RPMI8226 (cell line): ENCODE data around the gene C2CD4C.
"Not testable (repeated sequence)": the region's sequence is repeated elsewhere in the genome, so short reads cannot be mapped to it uniquely, and the experiment has no call there.

Experiments used
- DNase-seq: peaks from one replicate; pipeline ENCODE4 v3.0.0-alpha.2; 2015

C2CD4C gene, protein sequence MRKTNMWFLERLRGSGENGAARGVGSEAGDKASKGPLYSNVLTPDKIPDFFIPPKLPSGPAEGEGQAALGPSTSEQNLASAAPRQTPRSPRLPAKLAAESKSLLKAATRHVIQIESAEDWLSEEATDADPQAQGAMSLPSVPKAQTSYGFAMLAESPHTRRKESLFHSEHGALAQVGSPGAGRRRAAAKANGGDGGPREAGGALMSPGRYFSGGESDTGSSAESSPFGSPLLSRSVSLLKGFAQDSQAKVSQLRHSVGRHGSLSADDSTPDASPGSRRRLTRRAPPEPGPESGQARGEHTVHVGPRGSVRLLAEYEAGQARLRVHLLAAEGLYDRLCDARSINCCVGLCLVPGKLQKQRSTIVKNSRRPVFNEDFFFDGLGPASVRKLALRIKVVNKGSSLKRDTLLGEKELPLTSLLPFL

DNA sequence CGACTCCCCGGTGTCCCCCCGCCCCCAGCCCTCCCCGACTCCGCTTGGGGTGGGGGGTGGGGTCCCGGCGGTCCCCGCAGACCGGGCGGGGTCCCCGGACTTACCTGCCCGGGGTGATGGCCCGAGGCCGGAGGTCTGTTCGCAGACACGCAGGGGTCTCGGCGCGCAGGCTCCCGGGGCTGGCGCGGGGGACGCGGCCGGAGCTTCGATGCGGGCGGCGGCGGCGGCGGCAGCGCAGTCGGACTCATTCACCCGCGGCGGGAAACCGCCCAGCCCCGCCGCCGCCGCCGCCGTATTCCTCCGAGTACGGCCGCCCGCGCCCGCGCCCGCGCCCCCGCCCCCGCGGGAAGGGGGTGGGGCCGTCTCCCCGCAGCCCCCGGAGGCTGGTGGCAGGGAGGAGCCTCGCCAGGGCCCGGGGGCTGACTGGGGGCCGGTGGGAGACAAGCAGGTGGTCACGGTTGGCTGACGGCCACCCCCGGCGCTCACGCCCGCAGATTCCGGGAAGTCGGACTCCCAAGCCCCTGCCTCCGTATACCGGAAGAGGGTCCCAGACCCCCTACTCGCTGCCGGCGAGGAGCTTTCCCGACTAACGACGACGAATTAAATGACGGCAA lies at the start of gene C2CD4C:
C2CD4C (minus strand) TSS at position 246 of the 614 bp plus-strand sequence. CDS start 786 bp downstream, outside the sequence.
- DNase-seq, result no peak

DNA sequence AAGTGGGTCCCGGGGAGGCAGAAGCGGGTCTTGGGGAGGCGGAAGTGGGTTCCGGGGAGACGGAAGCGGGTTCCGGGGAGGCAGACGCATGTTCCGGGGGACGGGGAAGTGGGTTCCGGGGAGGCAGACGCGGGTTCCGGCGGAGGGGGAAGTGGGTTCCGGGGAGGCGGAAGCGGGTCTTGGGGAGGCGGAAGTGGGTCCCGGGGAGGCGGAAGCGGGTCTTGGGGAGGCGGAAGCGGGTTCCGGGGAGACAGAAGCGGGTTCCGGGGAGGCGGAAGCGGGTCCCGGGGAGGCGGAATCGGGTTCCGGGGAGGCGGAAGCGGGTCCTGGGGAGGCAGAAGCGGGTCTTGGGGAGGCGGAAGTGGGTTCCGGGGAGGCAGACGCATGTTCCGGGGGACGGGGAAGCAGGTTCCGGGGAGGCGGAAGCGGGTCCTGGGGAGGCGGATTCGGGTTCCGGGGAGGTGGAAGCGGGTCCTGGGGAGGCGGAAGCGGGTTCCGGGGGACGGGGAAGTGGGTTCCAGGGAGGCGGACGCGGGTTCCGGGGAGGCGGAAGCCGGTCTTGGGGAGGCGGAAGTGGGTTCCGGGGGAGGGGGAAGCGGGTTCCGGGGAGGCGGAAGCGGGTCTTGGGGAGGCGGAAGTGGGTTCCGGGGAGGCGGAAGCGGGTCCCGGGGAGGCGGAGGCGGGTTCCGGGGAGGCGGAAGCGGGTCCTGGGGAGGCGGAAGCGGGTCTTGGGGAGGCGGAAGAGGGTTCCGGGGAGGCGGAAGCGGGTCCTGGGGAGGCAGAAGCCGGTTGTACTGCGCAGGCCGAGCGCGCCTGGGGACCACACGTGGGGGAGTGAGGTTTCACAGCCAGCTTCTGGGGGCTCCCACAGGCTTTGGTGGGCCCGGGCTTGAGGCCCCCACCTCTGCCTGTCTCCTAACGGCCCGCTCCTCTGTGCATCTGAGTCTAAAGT lies 49.4 kb upstream of the C2CD4C start:
- DNase-seq, result no peak

DNA sequence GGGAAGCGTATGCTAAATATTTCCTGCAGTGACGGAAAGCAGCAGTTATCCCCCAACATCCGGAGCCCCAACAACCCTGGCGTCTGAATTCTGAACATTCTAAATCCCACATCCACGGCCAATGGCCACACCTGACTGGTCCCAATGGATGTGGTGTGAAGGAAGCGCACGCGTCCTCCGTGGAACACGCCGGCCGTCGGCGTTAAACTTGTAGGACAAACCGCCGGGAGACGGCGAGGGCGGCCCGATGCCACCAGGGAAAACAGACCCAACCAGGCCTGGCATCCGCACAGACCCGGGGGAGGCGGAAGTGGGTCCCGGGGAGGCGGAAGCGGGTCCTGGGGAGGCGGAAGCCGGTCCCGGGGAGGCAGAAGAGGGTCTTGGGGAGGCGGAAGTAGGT lies 48.7 kb upstream of the C2CD4C start:
- DNase-seq, result no peak

DNA sequence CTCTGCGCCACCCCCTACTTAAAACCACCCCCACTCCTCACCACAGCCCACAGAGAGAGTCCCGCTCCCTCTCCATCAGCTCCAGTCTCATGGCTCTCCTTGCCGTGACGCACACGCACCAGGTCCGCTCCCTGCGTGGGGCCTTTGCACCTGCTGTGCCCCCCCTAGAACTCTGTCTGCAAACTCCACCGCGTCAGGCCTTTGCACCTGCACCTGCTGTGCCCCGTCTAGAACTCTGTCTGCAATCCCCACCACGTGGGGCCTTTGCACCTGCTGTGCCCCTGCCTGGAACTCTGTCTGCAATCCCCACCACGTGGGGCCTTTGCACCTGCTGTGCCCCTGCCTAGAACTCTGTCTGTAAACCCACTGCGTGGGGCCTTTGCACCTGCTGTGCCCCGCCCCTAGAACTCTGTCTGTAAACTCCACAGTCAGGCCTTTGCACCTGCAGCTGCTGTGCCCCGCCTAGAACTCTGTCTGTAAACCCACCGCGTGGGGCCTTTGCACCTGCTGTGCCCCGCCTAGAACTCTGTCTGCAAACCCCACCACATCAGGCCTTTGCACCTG lies 47.7 kb upstream of the C2CD4C start:
- peak; percentile 19 for DNase-seq

DNA sequence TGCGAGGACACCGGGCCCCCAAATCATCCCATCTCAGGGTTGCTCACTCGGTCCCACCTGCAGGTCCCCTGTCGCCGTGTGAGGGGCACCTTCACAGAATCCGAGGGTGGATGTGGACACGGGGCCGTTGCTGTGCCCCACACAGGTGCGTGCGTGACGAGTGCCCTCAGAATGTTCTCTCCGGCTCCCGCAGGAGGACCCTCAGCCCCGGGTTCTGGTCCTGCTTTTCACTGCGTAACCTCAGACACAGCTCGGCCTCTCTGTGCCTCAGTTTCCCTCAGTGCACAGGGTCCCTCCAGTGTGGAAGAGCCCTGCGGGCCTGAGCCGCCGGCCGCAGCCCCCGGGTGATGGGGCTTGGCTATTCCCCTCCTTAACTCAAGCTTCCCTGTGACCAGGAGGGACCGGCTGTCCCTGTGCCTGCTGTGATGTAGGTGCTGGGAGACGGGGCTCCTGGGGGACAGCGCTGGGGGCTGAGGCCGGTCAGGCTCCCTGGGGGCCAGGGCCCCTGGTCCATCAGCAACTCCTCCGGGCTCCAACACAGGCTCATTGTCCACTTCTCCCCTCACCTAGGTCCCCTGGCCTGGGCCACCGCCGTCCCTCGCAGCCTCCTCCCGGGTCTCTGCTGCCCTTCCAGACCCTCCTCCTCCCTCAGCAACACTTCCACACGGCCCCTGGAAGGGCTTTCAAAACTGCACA lies 47.1 kb upstream of the C2CD4C start:
- DNase-seq, result no peak

DNA sequence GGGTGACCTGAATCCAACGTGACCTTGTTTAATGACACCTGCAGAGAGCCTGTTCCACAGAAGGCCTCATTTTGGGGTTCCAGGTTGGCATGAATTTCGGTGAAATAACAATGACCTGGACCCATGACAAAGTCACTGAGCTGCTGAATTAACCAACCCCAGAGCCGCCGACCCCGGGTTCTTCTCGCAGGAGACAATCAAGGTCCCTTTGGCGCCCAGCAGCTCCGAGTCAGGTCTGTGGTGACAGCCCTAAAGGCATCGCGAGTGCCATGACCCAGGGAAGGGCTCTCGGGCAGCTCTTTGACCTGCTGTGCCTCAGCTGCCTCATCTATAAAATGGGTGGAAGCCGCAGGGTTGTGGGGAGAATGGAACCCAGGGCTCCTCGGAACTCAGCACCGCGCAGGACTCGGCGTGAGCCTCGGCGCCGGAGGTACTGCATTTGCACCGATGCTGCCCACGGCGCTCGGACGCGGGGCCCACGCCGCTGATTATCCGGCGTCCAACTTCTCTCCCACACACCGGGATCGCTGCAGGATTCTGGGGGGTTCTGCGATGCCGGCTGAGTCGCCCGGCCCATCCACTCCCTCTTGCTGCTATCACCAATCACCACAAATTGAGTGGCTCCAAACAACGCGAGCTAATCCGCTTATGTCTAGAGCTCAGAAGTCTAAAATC lies 46.2 kb upstream of the C2CD4C start:
- DNase-seq, result no peak

DNA sequence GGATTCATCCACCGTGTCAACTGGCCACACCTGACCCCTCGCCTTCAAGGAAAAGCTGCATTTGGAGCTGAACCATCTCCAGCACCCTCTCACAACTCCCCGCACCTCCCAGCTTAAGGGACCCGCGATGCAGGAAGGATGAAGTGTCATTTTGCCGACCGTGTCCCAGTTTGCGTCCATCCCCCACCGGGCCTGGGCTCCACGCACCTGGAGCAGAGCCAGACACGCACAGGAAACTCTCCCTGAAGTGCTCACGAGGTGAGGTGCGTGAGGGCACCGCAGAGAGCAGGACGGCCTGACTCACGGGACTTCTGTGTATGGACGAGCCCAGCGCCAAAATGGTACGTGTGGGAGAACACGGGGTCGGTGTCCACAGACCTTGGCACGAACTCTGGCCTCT lies 44.7 kb upstream of the C2CD4C start:
- no peak for DNase-seq

DNA sequence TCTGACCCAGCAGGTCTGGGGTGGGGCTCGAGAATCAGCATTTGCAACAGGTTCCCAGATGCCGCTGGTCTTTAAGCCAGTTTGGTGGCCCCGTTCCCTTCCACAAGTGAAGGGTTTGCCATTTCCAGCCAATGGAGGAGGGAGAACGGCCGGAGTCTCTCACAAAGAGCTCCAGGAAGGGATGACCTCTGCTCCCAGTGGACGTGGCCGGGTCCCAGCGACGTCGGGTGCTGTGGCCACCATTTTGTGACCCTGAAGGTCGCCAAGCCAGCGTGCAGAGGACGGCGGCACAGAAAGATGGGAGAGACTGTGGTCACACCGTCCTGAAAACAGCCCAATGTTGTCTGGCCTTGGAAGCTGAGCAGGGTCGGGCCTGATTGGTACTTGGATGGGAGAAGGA lies 43.9 kb upstream of the C2CD4C start:
- DNase-seq, result no peak

DNA sequence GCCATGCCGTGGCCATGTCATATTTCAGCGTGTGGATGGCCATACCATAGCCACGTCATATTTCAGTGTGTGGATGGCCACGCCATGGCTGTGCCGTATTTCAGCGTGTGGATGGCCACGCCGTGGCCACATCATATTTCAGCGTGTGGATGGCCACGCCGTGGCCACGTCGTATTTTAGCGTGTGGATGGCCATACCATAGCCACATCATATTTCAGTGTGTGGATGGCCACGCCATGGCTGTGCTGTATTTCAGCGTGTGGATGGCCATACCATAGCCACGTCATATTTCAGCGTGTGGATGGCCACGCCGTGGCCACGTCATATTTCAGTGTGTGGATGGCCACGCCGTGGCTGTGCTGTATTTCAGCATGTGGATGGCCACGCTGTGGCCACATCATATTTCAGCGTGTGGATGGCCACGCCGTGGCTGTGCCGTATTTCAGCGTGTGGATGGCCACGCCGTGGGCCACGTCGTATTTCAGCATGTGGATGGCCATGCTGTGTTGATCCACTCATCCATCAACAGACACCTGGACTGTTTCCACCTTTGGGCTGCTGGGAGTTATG lies 42.0 kb upstream of the C2CD4C start:
- not testable (repeated sequence) for DNase-seq

DNA sequence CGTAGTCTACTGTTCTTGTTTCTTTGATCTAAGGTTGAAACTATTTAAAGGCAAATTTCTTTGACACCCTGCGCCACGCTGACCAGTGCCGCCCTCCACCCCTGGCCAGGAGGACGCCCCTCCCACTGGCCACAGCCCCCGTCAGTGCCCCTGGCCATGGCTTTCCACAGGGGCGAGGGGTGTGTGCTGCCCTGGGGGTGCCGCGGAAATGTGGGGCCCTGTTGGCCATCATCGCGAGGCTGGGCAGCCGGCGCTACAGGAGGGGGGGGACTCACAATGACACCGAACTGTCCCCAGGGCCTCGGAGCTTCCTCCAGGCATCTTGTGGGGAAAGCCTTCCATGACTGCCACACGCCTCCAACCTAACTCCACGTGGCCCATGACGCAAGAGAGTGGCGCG lies 41.0 kb upstream of the C2CD4C start:
- no peak for DNase-seq

DNA sequence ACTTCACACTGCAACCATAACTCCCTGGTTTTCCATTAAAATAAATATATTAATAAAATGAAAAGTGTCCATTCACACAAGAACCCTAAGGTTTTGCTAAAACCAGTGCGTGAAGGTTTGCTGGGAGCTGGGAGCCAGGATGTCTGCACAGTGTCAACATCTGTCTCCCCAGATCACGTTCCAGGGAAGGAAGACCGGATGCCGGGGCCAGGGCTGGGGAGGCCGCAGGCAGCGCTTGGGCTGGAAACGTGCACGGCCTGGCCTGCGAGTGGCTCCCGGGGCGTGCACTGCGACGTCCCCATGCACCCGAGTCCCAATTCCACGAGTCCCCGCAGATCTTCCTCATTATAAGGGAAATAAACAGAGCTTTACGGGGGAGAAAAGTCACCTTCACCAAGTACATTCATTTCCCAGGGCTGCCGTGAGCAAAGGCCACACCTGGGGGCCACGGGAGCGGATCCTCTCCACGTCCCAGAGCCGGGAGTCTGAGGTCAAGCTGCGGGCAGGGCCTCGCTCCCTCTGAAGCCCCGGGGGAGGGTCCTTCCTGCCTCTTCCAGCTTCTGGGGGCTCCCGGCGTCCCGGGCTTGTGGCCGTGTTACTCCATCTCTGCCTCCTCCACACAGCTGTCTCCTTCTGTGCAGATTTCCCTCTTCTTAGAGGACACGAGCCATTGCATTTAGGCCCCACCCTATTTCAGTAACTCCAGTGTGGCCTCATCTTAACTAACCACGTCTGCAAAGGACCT lies 39.0 kb upstream of the C2CD4C start:
- no peak for DNase-seq

DNA sequence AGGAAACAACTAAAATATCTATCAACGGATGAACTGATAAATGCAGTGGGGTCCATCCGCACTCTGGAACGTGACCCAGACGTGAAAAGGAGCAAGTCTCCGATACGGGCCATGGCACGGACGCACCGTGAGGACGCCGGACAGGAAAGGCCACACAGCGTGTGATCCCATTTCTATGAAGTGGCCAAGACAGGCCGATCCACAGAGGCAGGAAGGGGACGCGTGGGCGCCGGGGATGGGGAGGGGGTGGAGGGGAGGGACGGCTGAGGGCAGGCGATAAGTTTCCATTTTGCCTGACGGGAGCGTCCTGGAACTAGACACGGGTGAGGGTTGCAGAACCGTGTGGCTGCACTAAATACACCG lies 38.1 kb upstream of the C2CD4C start:
- DNase-seq, result no peak

DNA sequence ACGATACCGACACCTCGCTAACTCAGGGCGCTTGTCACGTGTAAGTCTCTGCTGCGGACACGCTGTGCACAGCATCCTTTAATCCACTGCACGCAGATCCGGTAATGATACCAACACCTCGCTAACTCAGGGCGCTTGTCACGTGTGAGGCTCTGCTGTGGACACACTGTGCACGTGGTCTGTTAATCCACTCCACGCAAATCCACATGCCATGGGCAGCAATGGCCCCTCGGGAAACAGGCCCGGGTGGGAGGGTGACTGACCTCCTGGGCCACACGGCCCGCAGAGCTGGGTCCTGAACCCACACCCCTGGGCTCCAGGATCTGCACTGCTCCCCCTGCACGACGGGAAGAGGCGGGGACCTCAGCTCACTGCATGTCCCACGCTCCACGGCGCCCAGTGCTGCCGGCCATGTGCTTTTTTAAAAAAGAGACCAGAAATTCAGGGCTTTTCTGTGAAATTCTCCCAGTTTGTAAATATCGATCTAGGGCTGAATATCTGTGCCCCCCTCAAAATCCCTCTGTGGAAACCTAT lies 35.8 kb upstream of the C2CD4C start:
- DNase-seq, result no peak

DNA sequence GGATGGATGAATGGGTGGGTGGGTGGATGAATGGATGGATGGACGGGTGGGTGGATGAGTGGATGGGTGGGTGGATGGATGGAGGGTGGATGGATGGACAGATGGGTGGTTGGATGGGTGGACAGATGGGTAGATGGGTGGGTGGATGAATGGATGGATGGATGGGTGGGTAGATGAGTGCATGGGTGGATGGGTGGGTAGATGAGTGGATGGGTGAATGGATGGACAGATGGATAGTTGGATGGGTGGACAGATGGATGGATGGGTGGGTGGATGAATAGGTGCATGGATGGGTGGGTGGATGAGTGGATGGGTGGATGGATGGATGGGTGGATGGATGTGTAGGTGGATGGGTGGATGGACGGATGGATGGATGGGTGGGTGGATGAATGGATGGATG lies 34.1 kb upstream of the C2CD4C start:
- DNase-seq, result no peak

DNA sequence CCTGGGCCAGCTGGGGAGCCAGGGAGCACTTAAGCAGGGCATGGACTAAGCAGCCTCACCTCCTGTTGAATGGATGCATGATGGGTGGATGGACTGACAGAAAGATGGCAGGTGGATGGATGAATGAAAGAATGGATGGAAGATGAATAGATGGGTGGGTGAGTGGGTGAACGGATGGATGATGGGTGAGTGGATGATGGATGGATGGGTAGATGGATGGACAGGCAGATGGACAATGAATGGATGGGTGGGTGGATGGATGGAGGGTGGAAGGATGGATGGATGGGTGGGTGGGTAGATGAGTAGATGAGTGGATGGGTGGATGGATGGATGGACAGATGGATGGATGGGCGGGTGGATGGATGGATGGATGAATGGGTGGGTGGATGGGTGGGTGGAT lies 33.1 kb upstream of the C2CD4C start:
- no peak for DNase-seq

DNA sequence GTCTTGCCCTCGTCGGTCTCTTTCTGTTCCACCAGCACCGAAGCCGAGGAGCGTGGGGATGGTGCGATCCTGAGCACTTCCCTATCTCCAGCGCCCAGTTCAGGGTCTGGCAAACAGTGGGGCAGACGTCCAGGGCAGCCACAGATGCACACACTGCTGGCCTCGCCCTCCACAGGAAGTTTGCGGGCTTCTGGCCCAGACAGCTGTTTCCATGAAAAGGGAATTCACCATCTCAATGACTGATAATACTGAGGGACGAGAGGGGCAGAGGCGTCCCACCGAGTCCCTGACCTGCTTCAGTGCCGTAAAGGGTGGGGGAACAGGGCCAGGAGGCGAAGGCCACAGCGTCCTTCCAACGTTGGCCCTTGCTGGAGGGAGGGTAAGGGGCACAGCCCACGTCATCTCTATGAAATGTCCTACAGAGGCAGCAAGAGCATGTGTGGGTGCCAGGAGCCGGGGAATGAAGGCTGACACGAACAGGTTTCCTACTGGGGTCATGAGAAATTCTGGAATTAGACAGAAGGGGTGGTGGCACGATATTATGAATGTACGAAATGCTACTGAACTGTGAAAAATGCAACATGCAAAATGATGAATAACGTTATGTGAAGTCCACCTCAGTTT lies 32.4 kb upstream of the C2CD4C start:
- DNase-seq, result no peak

DNA sequence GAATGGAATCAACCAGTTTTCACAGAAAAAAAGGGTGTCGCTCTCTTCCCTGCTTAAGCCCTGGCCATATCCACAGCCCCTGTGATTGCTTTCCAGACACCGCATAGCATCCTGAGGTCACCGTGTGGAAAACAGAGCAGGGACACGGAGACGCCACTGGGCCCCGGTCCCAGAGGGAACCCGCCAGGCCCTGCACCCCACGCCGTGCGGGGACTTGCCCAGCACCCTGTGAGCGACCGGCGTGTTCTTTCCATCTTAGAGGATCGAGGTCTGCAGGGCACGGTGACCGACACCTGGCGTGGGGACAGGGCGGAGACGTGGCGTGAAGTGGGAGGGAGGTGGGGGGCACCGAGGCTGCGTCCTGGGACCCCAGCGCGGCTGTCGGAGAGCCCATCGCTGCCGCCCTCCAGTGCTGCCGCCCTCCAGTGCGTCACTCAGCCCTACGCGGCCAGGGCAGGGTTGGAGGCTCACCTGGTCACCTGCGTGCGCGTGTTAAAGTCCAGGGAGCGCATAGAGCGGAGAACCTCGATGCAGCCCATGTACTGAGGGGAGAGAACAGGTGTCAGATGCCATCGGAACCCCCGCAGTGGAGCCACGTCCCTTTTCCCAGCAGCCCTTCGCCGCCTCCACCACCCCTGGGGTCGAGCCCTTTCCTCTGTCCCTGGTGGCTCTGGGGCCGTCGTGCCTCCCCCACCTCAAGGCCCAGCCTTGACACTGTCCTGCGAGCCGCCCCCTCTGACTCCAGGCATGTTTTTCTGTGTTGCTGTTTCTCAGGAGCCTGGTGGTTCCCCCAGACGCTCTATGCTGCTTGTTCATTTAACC lies 31.7 kb upstream of the C2CD4C start:
- DNase-seq, result no peak

DNA sequence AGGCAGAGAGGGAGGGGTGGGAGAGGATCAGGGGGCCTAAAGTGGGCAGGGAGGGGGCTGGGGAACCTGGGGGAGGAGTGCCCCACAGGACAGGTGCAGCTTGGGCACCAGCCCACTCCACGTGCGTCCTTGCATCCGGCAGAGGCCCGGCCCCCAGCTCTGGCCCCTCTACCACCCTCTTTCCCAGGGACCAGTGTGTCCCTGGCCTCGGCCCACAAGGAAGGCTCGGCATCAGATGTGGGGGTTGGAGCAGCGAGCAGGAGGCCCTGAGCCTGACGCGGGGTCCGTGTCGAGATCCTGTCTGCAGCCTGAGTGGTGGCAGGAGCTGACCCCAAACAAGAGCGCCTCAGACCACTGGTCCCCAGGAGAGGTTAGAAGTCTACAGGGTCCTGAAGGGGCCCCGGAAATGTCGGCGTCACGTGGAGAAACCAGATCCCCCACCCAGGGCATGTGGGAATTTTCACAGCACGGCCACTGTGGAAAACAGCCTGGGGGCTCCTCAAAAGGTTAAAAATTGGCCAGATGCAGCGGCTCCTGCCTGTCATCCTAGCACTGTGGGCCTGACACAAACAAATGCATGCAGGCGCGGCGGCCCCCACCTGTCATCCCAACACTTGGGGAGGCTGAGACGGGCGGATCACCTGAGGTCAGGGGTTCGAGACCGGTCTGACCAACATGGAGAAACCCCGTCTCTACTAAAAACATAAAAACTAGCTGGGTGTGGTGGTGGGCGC lies 30.4 kb upstream of the C2CD4C start:
- no peak for DNase-seq
